Lower leg skin (tissue), 3 donors: Measurements from ENCODE around the gene TTC12.

ENCODE experiments used
- CTCF ChIP-seq, 3 donors: fragments of 450-650 bp; IDR thresholded peaks; one replicate each; pipeline ENCODE4 v1.5.1; 2016; ENCODE audit warnings: antibody characterized with exemption in 3 of 3, mild to moderate bottlenecking in 3 of 3, moderate library complexity in 2 of 3
- POLR2A ChIP-seq, 2 donors: fragments of 450-650 bp; IDR thresholded peaks; one replicate each; pipeline ENCODE4 v1.6.1; 2016 to 2017; ENCODE audit warnings: antibody characterized with exemption in 2 of 2, mild to moderate bottlenecking in 1 of 2, moderate library complexity in 1 of 2

- TF ChIP-seq CTCF (IDR thresholded peaks at IDR 0.05), result no peak
- TF ChIP-seq POLR2A (IDR thresholded peaks at IDR 0.05), result no peak
These were observed 51.5 kb downstream of the TTC12 start for GRCh38 chr11:113365895-113366294.
